ENCODE results near the gene F10.

The F10 gene

GRCh38 chr13:113080361-113080831 is 42.2 kb upstream of the F10 start:
- no peak overlapping the region for H3K4me3 ChIP-seq (ENCODE audit: low read depth, low read length)
- H3K27ac ChIP-seq (ENCODE audit: low read depth, low read length) = no peak overlapping the region
- no peaks in the 10 kb centered on the region for H3K9me3 ChIP-seq (ENCODE audit: control insufficient read depth, insufficient read depth, low read depth, low read length)
- no peak overlapping the region for H3K9ac ChIP-seq (ENCODE audit: low read length)
- no peaks in the 10 kb centered on the region for H3K4me1 ChIP-seq (ENCODE audit: control insufficient read depth, insufficient read depth, low read length)
- H3K36me3 ChIP-seq (ENCODE audit: control insufficient read depth, insufficient read depth, low read length) = peaks cover 5% of the 10 kb centered on the region; the same call in 1 of the 2 replicates
- no peaks in the 10 kb centered on the region for H3K27me3 ChIP-seq (ENCODE audit: control insufficient read depth, insufficient read depth, low read length)

DNA sequence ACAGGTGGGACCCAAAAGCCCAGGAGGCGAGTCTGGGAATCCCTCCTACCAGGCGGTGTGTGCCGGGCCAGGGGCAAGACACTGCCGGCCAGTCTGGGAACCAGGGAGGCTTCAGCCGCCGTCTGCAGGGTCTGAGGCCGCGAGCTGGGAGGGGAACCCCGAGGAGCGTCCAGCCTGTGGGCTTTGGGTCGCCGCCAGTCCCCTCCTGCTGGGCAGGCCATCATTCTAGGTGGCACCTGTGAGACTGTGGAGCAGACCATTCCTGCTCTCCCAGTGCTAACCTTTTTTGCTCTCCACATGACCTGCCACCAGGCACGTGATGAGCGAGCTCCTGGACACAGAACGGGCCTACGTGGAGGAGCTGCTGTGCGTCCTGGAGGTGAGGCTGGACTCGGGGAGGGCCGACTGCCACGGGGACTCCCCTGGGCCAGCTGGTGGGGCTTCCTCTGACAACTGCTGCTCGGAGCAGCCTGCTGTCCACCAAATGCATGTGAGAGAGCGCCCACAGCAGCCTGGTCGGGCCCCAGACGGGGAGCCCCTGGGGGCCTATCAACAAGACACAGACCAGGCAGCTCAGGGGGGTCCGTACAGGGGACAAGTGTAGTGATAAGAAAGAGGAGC is 41.6 kb upstream of the F10 start:
- no peaks in the 10 kb centered on the region for H3K27me3 ChIP-seq (ENCODE audit: control insufficient read depth, insufficient read depth, low read length)
- H3K36me3 ChIP-seq (ENCODE audit: control insufficient read depth, insufficient read depth, low read length) = no peaks in the 10 kb centered on the region
- H3K9me3 ChIP-seq (ENCODE audit: control insufficient read depth, insufficient read depth, low read depth, low read length) = no peaks in the 10 kb centered on the region
- H3K27ac ChIP-seq (ENCODE audit: low read depth, low read length) = no peak overlapping the region
- no peak overlapping the region for H3K9ac ChIP-seq (ENCODE audit: low read length)
- no peak overlapping the region for H3K4me3 ChIP-seq (ENCODE audit: low read depth, low read length)
- H3K4me1 ChIP-seq (ENCODE audit: control insufficient read depth, insufficient read depth, low read length) = no peaks in the 10 kb centered on the region

GRCh38 chr13:113082198-113083021 is 40.2 kb upstream of the F10 start:
- Histone ChIP-seq H3K9me3 (ENCODE audit: control insufficient read depth, insufficient read depth, low read depth, low read length) (no peaks in the 10 kb centered on the region), H3K4me3 (ENCODE audit: low read depth, low read length) (no peak overlapping the region), H3K9ac (ENCODE audit: low read length) (no peak overlapping the region), H3K27me3 (ENCODE audit: control insufficient read depth, insufficient read depth, low read length) (no peaks in the 10 kb centered on the region), H3K36me3 (ENCODE audit: control insufficient read depth, insufficient read depth, low read length) (peaks cover under 1% of the 10 kb centered on the region; the same call in 1 of the 2 replicates), H3K27ac (ENCODE audit: low read depth, low read length) (no peak overlapping the region), H3K4me1 (ENCODE audit: control insufficient read depth, insufficient read depth, low read length) (no peaks in the 10 kb centered on the region)

DNA sequence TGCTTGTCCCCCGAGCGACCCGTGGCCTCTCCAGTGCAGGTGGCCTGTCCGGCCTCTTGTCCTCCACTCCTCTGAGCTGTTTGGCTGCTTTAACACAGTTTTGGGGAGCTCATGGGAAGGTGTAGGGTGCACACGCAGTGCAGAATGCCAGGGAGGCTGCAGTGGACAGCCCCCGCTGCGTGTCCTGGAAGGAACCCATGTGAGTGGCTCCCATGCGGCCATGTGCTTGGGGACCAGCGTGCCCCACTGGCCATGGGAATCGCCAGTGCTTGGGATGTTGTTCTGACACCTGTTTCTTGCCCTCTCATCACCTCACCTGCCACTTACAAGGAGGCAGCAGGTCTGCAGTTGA is 39.6 kb upstream of the F10 start:
- H3K9me3 ChIP-seq (ENCODE audit: control insufficient read depth, insufficient read depth, low read depth, low read length) = no peaks in the 10 kb centered on the region
- H3K9ac ChIP-seq (ENCODE audit: low read length) = no peak overlapping the region
- H3K27me3 ChIP-seq (ENCODE audit: control insufficient read depth, insufficient read depth, low read length) = no peaks in the 10 kb centered on the region
- H3K27ac ChIP-seq (ENCODE audit: low read depth, low read length) = no peak overlapping the region
- H3K36me3 ChIP-seq (ENCODE audit: control insufficient read depth, insufficient read depth, low read length) = peaks cover 3% of the 10 kb centered on the region; the same call in 1 of the 2 replicates
- no peaks in the 10 kb centered on the region for H3K4me1 ChIP-seq (ENCODE audit: control insufficient read depth, insufficient read depth, low read length)
- no peak overlapping the region for H3K4me3 ChIP-seq (ENCODE audit: low read depth, low read length)

- Histone ChIP-seq H3K27ac (ENCODE audit: low read depth, low read length) (no peak overlapping the region), H3K9ac (ENCODE audit: low read length) (no peak overlapping the region), H3K36me3 (ENCODE audit: control insufficient read depth, insufficient read depth, low read length) (peaks cover 3% of the 10 kb centered on the region; the same call in 1 of the 2 replicates), H3K4me1 (ENCODE audit: control insufficient read depth, insufficient read depth, low read length) (no peaks in the 10 kb centered on the region), H3K4me3 (ENCODE audit: low read depth, low read length) (no peak overlapping the region), H3K9me3 (ENCODE audit: control insufficient read depth, insufficient read depth, low read depth, low read length) (no peaks in the 10 kb centered on the region), H3K27me3 (ENCODE audit: control insufficient read depth, insufficient read depth, low read length) (no peaks in the 10 kb centered on the region)
These were observed 39.1 kb upstream of the F10 start for GRCh38 chr13:113083402-113084061.

- Histone ChIP-seq H3K27me3 (ENCODE audit: control insufficient read depth, insufficient read depth, low read length) (no peaks in the 10 kb centered on the region), H3K27ac (ENCODE audit: low read depth, low read length) (no peak overlapping the region), H3K9me3 (ENCODE audit: control insufficient read depth, insufficient read depth, low read depth, low read length) (no peaks in the 10 kb centered on the region), H3K36me3 (ENCODE audit: control insufficient read depth, insufficient read depth, low read length) (peaks cover 5% of the 10 kb centered on the region; the same call in 1 of the 2 replicates), H3K4me1 (ENCODE audit: control insufficient read depth, insufficient read depth, low read length) (no peaks in the 10 kb centered on the region), H3K4me3 (ENCODE audit: low read depth, low read length) (no peak overlapping the region), H3K9ac (ENCODE audit: low read length) (no peak overlapping the region)
These were observed 38.3 kb upstream of the F10 start for GRCh38 chr13:113084094-113084942.

DNA sequence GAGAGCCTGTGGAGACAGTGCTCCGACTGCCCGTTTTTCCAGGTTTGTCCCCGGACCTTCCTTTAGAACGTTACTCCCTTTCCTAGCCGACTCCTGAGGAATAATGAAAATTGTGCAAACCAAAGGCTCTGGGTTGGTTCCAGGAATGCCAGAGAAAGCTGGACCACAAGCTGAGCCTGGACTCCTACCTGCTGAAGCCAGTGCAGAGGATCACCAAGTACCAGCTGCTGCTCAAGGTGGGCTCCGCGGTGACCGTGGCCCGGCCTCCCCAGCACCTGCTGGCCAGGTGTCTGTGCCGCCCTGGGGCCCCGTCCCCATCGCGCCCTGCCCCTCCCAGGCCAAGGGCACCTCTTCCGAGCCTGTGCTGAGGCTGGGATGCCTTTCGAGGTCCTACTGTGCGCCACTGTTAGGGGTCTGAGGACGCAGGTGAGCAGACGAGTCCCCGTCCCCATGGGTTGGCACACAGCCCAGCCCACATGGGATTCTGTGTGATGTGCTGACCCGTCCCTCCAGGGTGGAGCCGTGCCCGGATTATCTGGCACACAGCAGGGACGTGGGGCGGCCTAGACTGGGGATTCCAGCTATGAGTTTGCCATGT is 37.6 kb upstream of the F10 start:
- Histone ChIP-seq H3K36me3 (ENCODE audit: control insufficient read depth, insufficient read depth, low read length) (peaks cover 5% of the 10 kb centered on the region; the same call in 1 of the 2 replicates), H3K4me3 (ENCODE audit: low read depth, low read length) (no peak overlapping the region), H3K27me3 (ENCODE audit: control insufficient read depth, insufficient read depth, low read length) (no peaks in the 10 kb centered on the region), H3K27ac (ENCODE audit: low read depth, low read length) (no peak overlapping the region), H3K9ac (ENCODE audit: low read length) (no peak overlapping the region), H3K4me1 (ENCODE audit: control insufficient read depth, insufficient read depth, low read length) (peaks cover 5% of the 10 kb centered on the region), H3K9me3 (ENCODE audit: control insufficient read depth, insufficient read depth, low read depth, low read length) (no peaks in the 10 kb centered on the region)

DNA sequence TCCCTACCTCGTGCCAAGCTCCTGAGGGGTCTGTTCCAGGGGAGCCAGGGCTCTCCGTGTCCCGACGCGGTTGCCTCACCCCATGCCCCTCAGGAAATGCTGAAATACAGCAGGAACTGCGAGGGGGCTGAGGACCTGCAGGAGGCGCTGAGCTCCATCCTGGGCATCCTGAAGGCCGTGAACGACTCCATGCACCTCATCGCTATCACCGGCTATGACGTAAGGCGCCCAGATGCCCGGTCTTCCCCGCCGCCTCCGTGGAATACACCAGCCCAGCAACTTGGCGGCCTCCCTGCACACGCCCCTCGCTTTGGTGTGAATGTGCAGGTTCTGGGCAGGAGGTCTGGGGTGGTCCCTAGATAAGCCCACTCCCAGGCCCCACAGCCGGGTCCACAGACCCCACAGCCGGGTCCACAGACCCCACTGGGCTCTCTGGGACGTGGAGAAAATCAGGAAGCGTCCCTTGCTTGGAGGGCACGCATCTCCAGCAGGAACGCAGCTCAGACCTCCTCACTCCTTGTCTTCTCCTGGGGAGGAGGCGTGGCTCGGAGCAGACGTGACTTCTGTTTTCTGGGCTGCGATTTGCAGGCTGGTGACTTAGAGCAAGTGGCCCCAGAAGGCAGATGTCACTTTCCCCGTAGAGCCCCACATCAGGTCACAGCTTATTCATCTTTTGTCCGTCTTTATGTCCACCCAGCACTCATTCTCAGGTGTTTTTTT is 36.4 kb upstream of the F10 start:
- no peak overlapping the region for H3K4me3 ChIP-seq (ENCODE audit: low read depth, low read length)
- no peaks in the 10 kb centered on the region for H3K9me3 ChIP-seq (ENCODE audit: control insufficient read depth, insufficient read depth, low read depth, low read length)
- no peak overlapping the region for H3K9ac ChIP-seq (ENCODE audit: low read length)
- H3K4me1 ChIP-seq (ENCODE audit: control insufficient read depth, insufficient read depth, low read length) = peaks cover 13% of the 10 kb centered on the region
- H3K27me3 ChIP-seq (ENCODE audit: control insufficient read depth, insufficient read depth, low read length) = no peaks in the 10 kb centered on the region
- no peak overlapping the region for H3K27ac ChIP-seq (ENCODE audit: low read depth, low read length)
- peaks cover 5% of the 10 kb centered on the region; the same call in 1 of the 2 replicates for H3K36me3 ChIP-seq (ENCODE audit: control insufficient read depth, insufficient read depth, low read length)

GRCh38 chr13:113086991-113087922 is 35.3 kb upstream of the F10 start:
- Histone ChIP-seq H3K4me1 (ENCODE audit: control insufficient read depth, insufficient read depth, low read length) (peaks cover 13% of the 10 kb centered on the region), H3K27ac (ENCODE audit: low read depth, low read length) (no peak overlapping the region), H3K4me3 (ENCODE audit: low read depth, low read length) (no peak overlapping the region), H3K27me3 (ENCODE audit: control insufficient read depth, insufficient read depth, low read length) (no peaks in the 10 kb centered on the region), H3K9ac (ENCODE audit: low read length) (no peak overlapping the region), H3K36me3 (ENCODE audit: control insufficient read depth, insufficient read depth, low read length) (peaks cover 5% of the 10 kb centered on the region; the same call in 1 of the 2 replicates), H3K9me3 (ENCODE audit: control insufficient read depth, insufficient read depth, low read depth, low read length) (no peaks in the 10 kb centered on the region)

All from HUES6 (cell line).